Epithelial cell of proximal tubule (primary cell): ENCODE data around the gene ITGAE. TPM values are rescaled to one million over a fixed set of nuclear protein-coding genes. Genes with fewer than 3 reads are reported as not detected.

Experiments
- DNase-seq: peaks from one replicate; pipeline ENCODE4 v3.0.0-alpha.2; 2011; ENCODE audit warnings: low read depth
- H3K4me3 ChIP-seq: 2 replicates; pipeline ENCODE4 v1.5.1; 2011; ENCODE audit warnings: low read depth, mild to moderate bottlenecking, low read length
- CTCF ChIP-seq: conservative IDR thresholded peaks from 2 replicates; pipeline ENCODE4 v1.5.1; 2012; ENCODE audit warnings: low read depth, mild to moderate bottlenecking, low read length
- total RNA-seq: library from RNA; depleted of rRNA; stranded (reverse); fragments of >200 nt; gene quantifications from 2 replicates; pipeline ENCODE4 v1.2.3, GENCODE V29; 2015

The ITGAE gene
- total RNA-seq, 1 donor from 2014 or later = 36.0 TPM

- DNase-seq = no peak
- TF ChIP-seq CTCF = no peak
- H3K4me3 ChIP-seq = no peak overlapping the region
Observed at GRCh38 chr17:3768341-3768740, 32.6 kb downstream of the ITGAE start.

DNA sequence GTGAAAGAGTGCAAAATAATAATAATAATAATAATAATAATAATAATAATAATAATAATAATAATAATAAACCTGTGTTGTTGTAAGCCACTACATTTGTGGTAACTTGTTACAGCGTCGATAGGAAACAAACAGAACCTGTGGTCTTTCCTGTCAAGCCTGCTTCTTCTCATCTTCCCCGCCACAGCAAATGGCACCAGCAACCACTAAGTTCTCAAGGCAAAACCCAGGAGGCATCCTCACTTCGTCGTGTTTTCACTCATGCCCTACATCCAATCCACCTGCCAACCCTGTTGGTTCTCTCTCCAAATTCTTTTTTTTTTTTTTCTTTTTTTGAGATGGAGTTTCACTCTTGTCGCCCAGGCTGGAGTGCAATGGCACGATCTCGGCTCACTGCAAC lies 34.2 kb downstream of the ITGAE start:
- no peak for TF ChIP-seq CTCF
- no peak overlapping the region for H3K4me3 ChIP-seq
- DNase-seq = no peak

- H3K4me3 ChIP-seq = no peak overlapping the region
- no peak for TF ChIP-seq CTCF
- DNase-seq = no peak
Observed at GRCh38 chr17:3765981-3766380, 35.0 kb downstream of the ITGAE start.

- no peak overlapping the region for H3K4me3 ChIP-seq
- no peak for DNase-seq
- TF ChIP-seq CTCF = no peak
Observed at GRCh38 chr17:3763777-3764170, 37.2 kb downstream of the ITGAE start.

DNA sequence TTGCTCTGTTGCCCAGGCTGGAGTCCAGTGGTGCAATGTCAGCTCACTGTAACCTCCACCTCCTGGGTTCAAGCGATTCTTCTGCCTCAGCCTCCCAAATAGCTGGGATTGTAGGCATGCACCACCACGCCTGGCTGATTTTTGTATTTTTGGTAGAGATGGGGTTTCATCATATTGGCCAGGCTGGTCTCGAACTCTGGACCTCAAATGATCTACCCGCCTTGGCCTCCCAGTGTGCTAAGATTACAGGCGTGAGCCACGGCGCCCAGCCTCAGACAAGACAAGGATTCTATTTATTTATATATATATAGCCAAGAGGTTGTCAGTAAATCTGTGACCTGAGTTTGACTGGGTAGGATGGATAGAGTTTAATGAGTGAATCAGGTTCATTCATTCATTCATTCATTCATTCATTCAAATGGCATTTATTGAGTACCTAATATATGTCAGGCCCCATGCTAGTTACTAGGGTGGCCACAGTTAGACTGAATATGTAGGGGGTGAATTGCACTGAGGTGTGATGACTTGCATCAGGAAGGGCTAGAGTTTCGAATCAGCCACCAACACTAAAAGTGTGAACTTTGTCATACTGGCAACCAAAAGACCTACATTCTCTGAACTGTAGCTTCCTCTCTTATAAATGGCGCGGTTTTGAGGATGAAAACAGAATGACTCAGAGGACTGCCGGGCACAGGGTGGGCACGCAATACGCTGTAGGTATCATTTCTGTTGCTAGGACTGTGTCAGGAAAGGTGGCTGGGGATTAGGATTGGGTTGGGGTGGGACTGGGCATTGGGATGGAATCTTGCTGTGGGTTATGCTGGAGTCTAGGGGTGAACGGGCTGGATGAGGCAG lies 37.8 kb downstream of the ITGAE start:
- H3K4me3 ChIP-seq = no peak overlapping the region
- DNase-seq = no peak
- TF ChIP-seq CTCF = no peak

- no peak for TF ChIP-seq CTCF
- H3K4me3 ChIP-seq = no peak overlapping the region
- DNase-seq = no peak
Observed at GRCh38 chr17:3761918-3762380, 39.0 kb downstream of the ITGAE start.
